ENCODE data around the gene ZRANB1. TPM values are rescaled to one million over a fixed set of nuclear protein-coding genes. Genes with fewer than 3 reads are reported as not detected.

Gene ZRANB1
- total RNA-seq, 1 donor: 22.3 TPM

GRCh38 chr10:124939290-124939689 is 2.6 kb upstream of the ZRANB1 start:
- no peak overlapping the region for H3K4me3 ChIP-seq (ENCODE audit: low read depth, low read length)
- no peak for TF ChIP-seq CTCF (IDR thresholded peaks at IDR 0.05; ENCODE audit: insufficient read depth, low read length)

GRCh38 chr10:124942317-124943169 is 620 bp downstream of the ZRANB1 start:
- no peak for TF ChIP-seq CTCF (IDR thresholded peaks at IDR 0.05; ENCODE audit: insufficient read depth, low read length)
- no peak overlapping the region for H3K4me3 ChIP-seq (ENCODE audit: low read depth, low read length)
- no peak for DNase-seq (ENCODE audit: low read depth)

More at GRCh38 chr10:124939290-124939689, 2.6 kb upstream of the ZRANB1 start:
- DNase-seq (ENCODE audit: low read depth): no peak

GRCh38 chr10:124943301-124944092 is 1.6 kb downstream of the ZRANB1 start:
- no peak overlapping the region for H3K4me3 ChIP-seq (ENCODE audit: low read depth, low read length)
- DNase-seq (ENCODE audit: low read depth): peak; percentile 55
- no peak for TF ChIP-seq CTCF (IDR thresholded peaks at IDR 0.05; ENCODE audit: insufficient read depth, low read length)

GRCh38 chr10:124944982-124945381 is 3.1 kb downstream of the ZRANB1 start:
- DNase-seq (ENCODE audit: low read depth): peak; percentile 63
- TF ChIP-seq CTCF (IDR thresholded peaks at IDR 0.05; ENCODE audit: insufficient read depth, low read length): no peak
- H3K4me3 ChIP-seq (ENCODE audit: low read depth, low read length): no peak overlapping the region

- no peak for TF ChIP-seq CTCF (IDR thresholded peaks at IDR 0.05; ENCODE audit: insufficient read depth, low read length)
- no peak overlapping the region for H3K4me3 ChIP-seq (ENCODE audit: low read depth, low read length)
- DNase-seq (ENCODE audit: low read depth): no peak
Observed at GRCh38 chr10:124946945-124947344, 5.0 kb downstream of the ZRANB1 start.

- TF ChIP-seq CTCF (IDR thresholded peaks at IDR 0.05; ENCODE audit: insufficient read depth, low read length): no peak
- H3K4me3 ChIP-seq (ENCODE audit: low read depth, low read length): no peak overlapping the region
- DNase-seq (ENCODE audit: low read depth): no peak
Observed at GRCh38 chr10:124949543-124949942, 7.6 kb downstream of the ZRANB1 start.

All from fibroblast of the aortic adventitia (primary cell).